Left lobe of liver (tissue), 2 donors: ENCODE measurements around the gene GLT6D1. TPM values are rescaled to one million over a fixed set of nuclear protein-coding genes. Genes with fewer than 3 reads are reported as not detected.
"Not testable (repeated sequence)": the region's sequence is repeated elsewhere in the genome, so short reads cannot be mapped to it uniquely, and the experiment has no call there.

Source experiments
- ATAC-seq: fragments of 200-7000 bp; cut with Tn5 transposase; one replicate; pipeline ENCODE4 v1.9.1; 2020; ENCODE audit warnings: mild to moderate bottlenecking, moderate library complexity
- DNase-seq: peaks from one replicate; pipeline ENCODE4 v3.0.0-alpha.2; 2020; ENCODE audit warnings: low spot score
- total RNA-seq: library from RNA; stranded (reverse); gene quantifications from one replicate; pipeline ENCODE4 v1.2.1, GENCODE V29; 2021
- donor health status: DM: no; HTN: no; CAD: no; lungs with moderate emphysema.
- donor health status: DM: no; HTN: yes; CAD: no.

Gene GLT6D1, protein sequence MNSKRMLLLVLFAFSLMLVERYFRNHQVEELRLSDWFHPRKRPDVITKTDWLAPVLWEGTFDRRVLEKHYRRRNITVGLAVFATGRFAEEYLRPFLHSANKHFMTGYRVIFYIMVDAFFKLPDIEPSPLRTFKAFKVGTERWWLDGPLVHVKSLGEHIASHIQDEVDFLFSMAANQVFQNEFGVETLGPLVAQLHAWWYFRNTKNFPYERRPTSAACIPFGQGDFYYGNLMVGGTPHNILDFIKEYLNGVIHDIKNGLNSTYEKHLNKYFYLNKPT
- total RNA-seq = not detected

GRCh38 chr9:135639196-135639595 lies at the start of gene GLT6D1:
TSS of gene GLT6D1 (minus strand) at chr9:135639540. CDS start at chr9:135639187, 353 bp downstream.
- no peak for DNase-seq
- ATAC-seq = no peak

DNA sequence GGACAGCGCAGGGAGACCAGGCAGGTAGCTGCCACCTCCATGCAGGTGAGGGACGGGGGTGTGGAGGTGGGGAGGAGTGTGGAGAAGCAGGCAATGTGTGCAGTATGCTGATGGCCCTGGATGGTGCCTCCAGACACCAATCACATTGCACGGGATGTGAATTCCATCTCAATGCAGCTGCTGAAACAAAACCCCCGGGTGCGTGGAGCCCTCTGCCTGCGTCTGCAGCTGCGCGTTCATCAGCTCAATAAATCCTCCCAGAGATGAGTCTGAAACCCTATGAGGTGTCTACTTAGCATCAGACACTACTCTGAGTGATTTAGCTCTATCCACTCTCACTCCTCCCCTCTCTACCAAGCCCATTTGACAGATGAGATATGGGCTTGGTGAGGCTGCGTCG lies 49.7 kb upstream of the GLT6D1 start:
- ATAC-seq = no peak
- DNase-seq = no peak

DNA sequence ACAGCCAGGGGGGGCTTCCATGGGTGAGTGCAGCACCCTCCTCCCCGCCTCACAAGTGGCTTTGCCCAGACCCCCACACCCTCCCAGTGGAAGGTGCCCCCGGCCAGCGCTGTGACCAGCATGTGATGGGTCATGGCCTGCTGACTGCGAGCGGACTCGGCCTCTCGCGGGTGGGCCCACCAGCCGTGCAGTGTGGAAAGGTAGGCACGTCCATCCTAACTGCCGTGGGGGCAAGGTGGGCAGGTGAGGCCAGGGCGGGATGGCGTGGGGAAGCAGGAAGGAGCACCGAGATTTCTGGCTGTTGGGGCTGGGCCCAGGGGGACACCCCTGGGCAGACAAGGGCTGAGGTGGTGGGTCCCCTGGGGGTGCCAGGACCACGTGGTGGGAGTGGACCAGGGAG lies 47.9 kb upstream of the GLT6D1 start:
- no peak for DNase-seq
- no peak for ATAC-seq

GRCh38 chr9:135684691-135685090 lies 45.4 kb upstream of the GLT6D1 start:
- ATAC-seq = no peak
- no peak for DNase-seq

DNA sequence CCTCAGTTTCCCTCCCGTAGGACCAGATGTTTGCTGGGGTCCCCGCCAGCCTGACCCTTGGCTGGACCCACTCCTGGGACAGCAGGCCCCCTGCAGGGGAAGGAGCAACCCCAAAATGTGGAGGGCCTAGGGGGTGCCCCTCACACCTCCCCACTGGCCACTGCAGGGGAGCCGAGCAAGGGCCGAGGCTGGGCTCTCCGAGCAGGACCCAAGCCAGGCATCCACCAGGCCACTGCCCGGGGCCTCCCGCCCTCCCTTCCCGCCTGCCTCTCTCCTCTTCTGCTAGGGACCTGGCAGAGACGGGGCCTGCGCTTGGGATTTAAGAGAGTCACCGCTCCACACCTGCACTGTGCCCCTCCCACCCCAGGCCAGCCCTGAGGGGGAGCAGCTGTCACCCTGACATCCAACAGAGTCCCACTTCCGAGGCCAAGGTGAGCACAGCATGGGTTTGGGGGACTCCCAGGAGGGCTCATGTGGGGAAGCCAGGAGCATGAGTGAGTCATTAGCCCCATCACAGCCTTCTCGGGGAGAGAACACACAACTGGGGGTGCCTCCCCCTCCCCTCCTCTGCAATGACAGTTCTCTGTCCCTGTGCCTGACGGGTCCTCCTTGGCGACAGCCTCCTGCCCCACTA lies 44.2 kb upstream of the GLT6D1 start:
- DNase-seq (no peak), ATAC-seq (no peak)

- ATAC-seq = no peak
- no peak for DNase-seq
These were observed 41.8 kb upstream of the GLT6D1 start for GRCh38 chr9:135681161-135681560.

GRCh38 chr9:135680056-135680455 lies 40.7 kb upstream of the GLT6D1 start:
- DNase-seq = no peak
- ATAC-seq = no peak

DNA sequence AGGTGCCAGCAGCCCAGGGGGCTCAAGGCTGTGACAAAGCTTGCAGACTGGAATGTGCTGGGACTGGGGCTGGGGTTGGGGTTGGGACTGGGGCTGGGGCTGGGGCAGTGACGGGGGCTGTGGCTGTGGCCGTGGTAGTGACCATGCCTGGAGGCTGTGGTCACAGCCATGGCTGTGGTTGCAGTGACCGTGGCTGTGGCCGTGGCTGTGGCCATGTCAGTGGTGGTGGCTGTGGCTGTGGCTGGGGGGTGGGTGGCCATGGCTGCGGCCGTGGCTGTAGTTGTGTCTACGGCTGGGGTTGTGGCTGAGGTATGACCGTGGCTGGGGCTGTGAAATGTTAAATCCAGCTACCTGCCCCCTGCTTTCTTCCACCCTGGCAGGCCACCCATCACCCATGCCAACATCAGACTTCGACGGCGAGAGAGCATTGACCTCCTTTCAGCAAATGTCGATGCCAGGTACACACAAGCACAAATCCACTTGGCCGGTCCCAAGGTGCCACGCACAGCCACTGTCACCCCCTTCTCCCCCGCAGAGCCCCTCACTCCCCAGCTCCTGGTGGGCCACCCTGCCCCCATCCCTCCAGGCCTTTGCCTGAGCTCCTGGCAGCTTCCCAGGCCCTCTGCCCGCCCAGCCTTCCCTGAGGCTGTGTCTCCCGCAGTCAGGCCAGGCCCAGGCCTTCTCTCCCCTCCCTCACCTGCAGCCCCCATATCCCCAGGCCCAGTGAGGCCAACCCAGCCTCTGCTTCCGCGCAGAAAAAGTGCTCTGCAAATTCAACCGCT lies 39.1 kb upstream of the GLT6D1 start:
- DNase-seq = no peak
- no peak for ATAC-seq

GRCh38 chr9:135677641-135678168 lies 38.4 kb upstream of the GLT6D1 start:
- DNase-seq = no peak
- ATAC-seq = no peak

DNA sequence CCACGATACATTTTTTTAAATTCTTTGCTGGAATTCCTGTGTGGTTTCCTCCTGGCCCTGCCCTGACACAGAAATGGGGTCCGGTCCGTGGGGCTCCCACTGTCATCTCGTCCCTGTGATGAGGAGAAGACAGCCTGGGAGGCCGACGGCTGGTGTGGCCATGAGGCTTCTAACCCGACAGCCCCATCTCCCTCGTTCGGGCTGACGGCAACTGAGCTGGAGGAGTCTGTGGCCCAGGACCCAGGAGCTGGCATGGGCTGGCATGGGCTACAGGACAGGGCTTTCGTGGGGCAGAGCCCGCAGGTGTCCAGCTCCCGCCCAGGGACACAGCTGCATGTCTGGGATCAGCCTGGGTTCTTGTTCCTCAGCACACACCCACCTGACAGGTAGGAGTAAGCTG lies 37.6 kb upstream of the GLT6D1 start:
- no peak for DNase-seq
- no peak for ATAC-seq

- ATAC-seq (no peak), DNase-seq (no peak)
These were observed 35.6 kb upstream of the GLT6D1 start for GRCh38 chr9:135674977-135675376.

GRCh38 chr9:135673941-135674340 lies 34.6 kb upstream of the GLT6D1 start:
- DNase-seq (no peak), ATAC-seq (no peak)

GRCh38 chr9:135672786-135673185 lies 33.4 kb upstream of the GLT6D1 start:
- ATAC-seq = not testable (repeated sequence)

GRCh38 chr9:135671591-135672041 lies 32.3 kb upstream of the GLT6D1 start:
- DNase-seq = no peak

More at GRCh38 chr9:135672786-135673185, 33.4 kb upstream of the GLT6D1 start:
- not testable (repeated sequence) for DNase-seq

GRCh38 chr9:135670721-135671590 lies 31.6 kb upstream of the GLT6D1 start:
- ATAC-seq (no peak), DNase-seq (no peak)

More at GRCh38 chr9:135671591-135672041, 32.3 kb upstream of the GLT6D1 start:
- ATAC-seq = no peak

DNA sequence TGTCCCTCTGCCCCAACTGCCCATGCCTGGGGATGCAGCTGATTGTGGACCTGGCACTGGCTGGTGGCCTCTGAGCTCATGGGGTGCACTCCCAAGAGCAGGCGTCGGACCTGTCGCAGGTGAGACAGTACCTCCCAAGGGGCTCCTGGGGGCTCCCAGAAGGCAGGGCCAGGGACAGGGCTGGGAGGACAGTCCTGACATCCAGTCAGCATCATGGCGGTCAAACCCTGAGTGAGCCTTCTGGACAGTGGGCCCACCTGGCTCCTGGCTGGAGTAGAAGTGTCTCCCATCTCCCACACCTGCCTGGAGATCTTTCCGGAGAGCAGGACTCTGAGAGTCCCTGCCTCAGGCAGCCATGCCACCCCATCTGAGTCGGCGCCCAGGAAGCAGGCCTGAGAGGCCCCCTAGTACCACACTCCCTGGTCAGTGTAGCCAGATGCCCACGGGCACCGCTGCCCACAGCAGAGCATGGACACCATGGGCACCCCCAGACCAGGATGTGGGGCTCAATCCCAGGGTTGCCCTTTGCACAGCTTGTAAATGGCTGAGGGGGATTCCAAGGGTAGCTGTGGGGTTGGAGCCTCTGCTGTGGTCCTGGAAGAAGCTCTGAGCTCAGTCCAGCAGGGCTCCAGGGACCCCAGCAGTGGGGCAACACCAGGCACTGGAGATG lies 30.4 kb upstream of the GLT6D1 start:
- no peak for ATAC-seq
- no peak for DNase-seq

- not testable (repeated sequence) for ATAC-seq, DNase-seq
These were observed 29.7 kb upstream of the GLT6D1 start for GRCh38 chr9:135669018-135669417.

- ATAC-seq (no peak), DNase-seq (no peak)
These were observed 28.2 kb upstream of the GLT6D1 start for GRCh38 chr9:135667463-135668001.
